HG03045 (cell line): Measurements from ENCODE around the gene IRF9.

Source experiments
- ATAC-seq: cut with Tn5 transposase; IDR thresholded peaks from one replicate; pipeline ENCODE4 v1.9.1; 2021; ENCODE audit warnings: mild to moderate bottlenecking, moderate library complexity; ENCODE audit not compliant: unreplicated experiment

The IRF9 gene

DNA sequence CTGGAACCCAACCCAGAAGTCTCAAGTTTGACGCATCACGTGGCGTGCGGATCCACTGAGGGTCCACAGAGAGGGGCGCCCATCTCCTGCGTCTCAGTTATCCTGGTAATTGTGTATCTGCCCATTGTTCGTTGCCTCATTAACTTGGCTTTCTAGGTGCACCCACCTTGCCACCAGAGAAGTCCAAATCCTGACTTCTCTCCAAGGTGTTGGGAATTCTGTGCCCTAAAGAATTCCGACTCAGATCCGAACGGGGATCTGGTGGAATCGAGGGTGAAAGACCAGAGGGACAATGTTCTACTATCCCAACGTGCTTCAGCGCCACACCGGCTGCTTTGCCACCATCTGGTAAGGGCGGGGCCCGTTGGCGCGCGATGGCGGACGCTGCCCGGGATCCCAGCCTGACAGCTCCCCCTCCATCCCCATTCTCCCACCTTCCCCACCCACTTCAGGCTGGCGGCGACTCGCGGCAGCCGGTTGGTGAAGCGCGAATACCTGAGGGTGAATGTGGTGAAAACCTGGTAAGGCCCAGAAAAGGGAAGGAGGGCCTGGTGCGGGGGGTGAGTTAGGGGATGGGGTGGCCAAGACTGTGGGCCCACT, 11.3 kb downstream of the IRF9 start:
- ATAC-seq, result no peak

DNA sequence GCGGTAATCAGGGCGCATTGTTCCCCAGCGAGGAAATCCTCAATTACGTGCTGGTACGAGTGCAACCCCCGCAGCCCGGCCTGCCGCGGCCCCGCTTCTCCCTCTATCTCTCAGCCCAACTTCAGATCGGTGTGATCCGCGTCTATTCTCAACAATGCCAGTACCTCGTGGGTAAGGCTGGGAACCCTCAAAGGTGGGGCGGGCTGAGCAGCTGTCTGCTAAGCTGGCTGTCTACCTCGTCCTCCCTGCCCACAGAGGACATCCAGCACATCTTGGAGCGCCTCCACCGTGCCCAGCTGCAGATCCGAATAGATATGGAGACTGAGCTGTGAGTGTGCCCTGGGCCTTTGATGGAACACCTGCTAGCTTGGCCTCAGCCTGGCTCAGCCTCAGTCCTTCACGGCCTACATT, 11.8 kb downstream of the IRF9 start:
- no peak for ATAC-seq

DNA sequence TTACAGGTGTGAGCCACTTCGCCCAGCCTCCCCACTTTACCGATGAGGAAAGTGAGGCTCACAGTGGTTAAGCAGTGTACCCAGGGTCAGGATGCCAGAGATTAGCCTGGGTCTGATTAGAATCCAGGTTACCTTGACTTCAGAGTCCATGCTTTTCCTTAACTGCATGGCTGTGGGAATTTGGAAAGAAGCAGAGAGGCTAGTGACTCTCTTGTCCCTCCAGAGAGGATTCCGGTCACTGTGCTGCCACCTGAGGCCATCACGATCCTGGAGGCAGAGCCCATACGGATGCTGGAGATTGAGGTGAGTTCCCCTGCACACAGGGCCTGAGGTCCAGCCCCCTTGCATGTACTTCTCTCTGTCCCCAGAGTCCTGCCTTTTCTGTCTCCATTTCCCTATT, 15.5 kb downstream of the IRF9 start:
- no peak for ATAC-seq

DNA sequence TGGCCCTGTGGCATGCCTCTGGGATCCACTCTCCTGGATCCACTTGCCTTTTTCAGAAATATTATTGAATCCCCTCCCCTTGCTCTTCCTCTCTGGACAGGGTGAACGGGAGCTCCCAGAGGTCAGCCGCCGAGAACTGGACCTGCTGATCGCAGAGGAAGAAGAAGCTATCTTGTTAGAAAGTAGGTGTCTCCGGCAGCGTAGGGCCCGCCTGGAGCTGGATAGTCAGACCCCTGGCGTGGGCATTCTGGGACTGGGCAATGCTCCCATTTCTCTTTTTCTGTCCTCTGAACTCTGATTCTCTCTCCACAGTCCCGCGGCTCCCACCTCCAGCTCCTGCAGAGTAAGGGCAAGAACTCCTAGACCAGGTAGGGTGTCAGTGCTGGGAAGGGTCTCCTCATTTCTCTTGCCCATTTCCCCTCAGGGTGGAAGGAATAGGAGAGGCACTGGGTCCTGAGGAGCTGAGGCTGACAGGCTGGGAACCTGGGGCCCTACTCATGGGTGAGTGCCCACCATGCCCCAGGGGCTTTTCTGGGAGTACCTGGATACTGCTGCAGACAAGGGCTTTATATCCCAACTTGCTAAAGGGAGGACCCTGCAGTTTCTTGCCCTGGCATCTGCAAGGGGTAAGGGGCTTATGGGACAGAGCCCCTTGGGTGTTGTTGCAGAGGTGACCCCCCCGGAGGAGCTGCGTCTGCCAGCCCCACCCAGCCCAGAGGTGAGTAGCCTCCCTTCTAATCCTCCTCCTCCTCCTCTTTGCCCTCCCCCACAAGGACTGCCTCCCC, 16.2 kb downstream of the IRF9 start:
- no peak for ATAC-seq

DNA sequence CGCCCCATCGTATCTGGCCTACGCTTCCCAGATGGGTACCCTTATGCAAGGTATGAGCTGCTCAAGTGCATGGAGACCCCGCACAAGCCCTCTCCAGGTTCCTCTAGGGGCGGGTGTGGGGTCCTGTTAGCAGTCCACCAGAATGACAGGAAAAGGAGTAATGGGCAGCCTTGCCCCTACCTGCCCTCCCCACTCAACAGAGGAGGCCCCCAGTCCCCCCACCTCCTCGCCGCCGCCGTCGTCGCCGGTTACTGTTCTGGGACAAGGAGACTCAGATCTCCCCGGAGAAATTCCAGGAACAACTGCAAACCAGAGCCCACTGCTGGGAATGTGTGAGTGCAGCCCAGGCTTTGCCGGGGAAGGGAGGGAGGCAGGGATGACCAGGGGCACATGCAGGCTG, 16.8 kb downstream of the IRF9 start:
- ATAC-seq, result no peak

DNA sequence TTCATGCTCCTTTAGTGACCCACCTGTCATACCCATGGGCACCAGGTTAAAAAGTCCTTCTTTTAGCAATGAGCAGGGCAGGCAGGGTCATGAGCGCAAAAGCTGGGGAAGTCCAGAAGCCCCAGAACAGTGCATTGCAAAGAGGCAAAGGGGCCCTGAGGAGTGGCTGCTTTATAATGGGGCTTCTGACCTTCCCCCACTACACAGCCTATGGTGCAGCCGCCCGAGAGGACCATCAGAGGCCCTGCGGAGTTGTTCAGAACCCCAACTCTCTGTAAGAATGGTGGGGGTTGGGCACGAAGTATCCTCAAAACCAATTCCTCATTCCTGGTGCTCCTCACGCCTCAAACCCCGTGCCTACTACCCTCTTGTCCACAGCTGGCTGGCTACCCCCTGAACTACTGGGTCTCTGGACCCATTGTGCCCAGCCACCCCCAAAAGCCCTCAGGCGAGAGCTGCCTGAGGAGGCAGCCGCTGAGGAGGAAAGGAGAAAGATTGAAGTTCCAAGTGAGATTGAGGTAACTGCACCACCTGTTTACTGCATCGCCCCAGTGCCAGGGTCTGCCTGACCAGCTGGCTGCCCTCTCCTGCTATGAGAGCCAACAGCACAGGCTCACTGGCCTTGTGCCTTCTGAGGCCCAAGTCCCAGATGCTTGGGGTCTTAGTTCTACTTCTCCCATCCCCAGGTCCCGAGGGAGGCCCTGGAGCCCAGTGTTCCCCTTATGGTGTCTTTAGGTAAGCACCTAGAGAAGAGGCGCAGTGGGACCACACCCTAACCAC, 17.5 kb downstream of the IRF9 start:
- no peak for ATAC-seq

DNA sequence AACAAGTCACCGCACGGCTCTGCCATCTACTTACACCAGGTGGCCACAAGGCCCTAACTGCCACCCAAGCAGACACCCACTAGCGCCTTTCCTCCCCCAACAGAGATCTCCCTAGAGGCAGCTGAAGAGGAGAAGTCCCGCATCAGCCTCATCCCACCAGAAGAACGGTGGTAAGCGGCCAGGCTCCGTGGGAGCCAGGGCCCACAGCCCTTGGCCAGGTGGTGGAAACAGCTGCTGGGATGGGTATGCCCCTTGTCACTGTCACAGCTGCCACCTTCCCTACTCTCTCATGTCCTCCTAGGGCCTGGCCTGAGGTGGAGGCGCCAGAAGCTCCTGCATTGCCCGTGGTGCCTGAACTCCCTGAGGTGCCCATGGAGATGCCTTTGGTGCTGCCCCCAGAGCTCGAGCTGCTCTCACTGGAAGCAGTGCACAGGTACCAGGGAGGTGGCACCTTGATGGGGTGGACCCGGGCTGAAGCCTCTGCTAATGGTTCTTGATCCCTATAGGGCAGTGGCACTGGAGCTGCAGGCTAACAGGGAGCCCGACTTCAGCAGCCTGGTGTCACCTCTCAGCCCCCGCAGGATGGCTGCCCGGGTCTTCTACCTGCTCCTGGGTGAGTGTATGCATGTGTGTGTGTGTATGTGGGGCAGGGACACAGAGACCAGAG, 18.4 kb downstream of the IRF9 start:
- ATAC-seq, result no peak

DNA sequence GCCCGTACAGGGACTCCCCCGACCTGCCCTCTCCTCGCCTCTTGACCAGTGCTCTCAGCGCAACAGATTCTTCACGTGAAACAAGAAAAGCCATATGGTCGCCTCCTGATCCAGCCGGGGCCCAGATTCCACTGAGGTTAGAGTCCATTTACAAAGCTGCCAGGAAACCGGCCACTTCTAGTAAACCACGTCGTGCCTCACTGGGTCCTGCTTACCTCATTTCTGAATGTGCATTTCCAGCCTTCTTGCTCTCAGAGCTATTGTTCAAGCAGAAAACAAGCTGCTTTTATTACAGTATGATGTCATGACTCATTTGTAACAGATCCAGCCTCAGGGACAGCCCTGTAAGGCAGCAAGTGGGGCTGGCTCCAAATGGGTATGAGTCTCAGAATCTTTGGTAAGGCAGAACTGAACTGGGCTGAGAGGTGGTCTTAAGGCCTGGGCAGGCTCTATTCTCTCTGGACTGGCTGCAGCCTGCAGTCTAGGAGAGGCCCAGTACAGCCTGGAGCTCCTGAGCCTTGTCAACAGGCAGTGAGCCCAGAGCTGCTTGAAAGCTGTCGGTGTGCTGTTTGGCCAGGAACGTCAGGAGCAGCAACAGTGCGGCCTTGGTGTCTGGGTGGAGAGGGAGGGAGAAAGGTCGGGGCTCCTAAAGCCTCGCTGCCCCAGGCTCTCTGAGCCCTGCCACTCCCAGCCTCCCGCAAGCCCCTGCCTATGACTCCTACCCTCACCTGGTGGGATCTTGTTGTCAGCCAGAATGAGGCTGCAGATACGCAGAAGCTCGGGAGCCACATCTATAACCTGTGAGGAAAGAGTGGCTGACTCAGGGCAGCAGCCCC, 19.1 kb downstream of the IRF9 start:
- no peak for ATAC-seq

DNA sequence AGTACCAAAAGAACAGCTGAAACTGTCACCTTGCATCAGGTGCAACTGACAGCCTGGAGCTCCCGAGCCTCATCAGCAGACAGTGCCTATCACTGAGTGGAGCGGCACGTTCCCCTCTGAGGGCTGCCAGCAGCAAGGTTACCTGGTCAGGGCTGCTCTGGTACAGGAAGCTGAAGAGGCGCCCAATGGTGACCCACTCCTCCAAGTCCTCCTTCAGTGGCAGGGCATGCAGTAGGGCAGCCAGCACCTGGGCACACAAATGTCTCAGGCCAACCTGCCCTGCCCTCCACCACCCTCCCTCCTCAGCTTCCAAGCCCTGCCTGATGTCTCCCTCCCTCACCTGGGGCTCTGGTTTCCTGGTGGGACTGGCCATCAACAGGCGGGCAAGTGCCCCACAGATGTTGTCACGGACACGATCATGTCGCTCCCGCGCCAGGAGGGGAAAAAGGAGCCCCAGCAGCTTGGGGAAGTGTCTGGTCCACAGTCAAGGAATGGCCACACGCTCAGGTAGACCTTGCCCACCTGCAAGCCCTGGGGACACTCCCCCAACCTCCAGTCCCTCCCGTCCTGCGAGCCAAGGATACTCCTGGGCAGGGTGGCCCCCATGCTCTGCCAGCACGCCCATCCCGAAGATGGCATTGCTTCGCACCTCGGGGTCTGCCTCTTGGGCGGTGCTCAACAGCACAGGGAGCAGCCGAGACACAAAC, 20.5 kb downstream of the IRF9 start:
- no peak for ATAC-seq

DNA sequence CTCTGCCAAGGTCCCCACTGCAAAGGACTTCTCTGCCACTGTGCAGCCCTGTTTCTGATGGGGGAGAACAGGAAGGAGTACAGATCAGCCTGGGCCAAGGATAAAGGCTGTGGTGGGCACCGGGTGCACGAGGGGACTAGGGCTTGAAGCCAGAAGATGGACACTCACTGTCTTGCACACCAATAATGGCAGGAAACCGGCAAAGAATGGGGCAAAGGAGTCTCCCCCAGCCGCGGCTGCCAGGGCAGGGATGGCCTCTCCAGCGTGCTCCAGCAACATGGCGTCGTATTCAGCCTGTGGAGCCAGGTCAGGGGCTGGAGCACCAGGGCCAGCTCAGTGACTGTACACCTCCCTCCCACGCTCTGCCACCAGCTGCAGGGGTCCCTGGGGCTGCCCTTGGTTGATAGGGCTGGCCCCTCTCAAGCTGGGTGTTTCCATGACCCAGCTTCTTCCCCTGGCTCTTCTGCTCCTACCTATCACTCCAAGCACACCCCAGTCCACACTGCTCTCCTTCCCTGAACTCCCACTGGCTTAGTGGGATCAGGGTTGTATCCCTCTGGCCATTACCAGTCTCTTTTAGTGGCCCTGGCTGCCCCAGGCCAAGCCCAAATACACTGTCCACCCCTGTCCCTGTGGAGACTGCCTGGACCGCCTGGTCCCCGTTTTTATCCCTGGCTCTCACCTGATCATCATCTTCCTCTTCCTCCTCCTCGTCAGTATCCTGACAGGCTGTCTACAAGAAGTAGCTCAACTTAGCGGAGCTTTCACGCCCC, 21.2 kb downstream of the IRF9 start:
- ATAC-seq, result no peak

DNA sequence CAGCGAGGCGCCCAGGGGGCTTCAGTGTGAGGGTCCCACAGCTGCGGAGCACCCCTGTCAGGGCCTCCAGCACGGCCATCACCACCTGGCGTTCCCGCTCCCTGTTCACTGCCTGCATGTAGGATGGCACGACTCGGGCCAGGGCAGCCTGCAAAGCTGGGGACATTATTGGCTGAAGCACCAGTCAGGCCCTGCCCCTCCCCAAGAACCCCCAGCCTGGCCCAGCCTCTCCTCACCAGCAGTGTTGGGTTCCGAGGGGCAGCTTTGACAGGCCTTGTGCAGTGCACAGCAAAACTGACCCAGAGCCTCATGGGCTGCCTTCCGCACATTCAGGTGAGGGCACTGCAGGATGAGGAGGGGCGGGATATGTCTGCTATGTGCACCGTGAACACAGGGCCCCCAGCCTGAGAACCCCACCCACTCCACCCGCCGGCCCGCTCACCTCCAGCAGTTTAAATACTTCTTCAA, 22.0 kb downstream of the IRF9 start:
- ATAC-seq, result no peak

DNA sequence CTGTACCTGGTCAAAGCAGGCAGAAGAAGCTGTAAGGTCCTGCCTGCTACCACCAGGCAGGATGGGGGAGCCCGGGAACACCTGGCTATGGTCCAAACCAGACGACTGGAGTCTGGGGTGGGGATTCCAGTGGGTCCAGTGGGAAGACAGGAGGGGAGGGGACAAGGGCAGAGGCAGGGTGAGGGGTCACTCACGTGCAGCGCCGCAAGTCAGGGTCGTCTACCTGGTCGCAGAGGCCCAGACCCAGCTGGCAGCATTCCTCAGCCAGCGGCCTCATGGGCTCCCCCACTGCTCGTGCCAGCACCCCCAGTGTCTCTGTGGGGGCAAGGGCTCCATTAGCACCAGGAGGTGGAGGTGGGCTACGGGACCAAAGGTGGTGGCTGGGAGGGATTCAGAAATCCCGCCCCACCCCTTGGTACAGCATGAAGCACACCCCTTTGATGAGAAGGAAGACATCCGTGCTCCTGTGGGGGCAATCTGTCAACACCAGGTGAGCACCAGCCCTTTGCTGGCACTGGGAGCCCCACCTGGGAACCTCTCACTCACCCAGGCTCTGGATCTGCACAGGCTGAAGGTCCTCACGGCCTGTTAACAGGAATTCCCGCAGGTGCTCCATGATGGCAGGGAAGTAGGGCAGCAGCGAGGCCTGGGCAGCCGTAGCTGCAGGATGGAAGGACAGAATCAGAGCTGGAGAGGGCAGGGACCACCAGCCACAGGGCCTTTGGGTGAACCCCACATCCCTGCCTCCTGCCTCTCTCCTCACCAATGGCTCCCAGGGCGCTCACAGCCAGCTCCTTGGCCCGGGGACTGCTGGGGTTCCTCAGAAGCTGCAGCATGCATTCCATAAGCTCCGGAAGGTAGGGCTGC, 23.3 kb downstream of the IRF9 start:
- ATAC-seq, result no peak

DNA sequence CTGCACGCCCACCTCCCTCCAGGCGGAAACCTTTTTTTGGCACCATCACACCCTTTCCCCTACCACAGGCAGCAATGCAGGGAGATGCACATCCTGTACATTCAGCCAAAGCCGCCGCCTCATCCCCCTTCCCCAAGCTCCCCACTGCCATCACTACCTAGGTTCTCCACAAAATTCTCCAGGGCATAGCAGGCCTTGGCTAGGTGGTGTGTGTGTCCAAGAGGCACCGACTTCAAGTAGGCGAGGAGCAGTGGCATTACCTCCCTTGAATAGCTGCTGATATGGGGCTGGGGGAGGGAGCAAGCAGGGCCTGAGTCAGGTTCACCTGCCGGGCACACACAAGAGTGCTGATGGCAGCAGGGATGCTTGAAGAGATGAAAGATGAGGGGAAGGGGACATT, 24.0 kb downstream of the IRF9 start:
- ATAC-seq, result no peak

DNA sequence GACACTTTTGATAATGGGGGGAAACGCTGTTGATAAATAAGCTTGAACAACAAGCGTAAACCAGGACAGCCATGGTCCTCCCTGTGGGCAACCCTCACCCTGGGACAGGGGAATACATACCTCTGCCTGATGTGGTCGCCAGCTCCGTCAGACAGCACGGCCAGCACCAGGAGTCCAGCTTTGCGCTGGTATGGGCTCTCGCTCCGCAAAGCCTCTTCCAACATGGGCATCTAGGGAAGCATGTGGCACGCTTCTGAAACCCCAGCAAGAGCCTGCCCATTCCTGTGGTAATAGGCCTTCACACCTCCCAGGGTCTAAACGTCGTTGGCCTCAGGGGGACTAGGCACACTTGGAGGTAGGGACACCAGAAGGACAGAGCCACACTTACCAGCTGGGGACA, 24.7 kb downstream of the IRF9 start:
- no peak for ATAC-seq

DNA sequence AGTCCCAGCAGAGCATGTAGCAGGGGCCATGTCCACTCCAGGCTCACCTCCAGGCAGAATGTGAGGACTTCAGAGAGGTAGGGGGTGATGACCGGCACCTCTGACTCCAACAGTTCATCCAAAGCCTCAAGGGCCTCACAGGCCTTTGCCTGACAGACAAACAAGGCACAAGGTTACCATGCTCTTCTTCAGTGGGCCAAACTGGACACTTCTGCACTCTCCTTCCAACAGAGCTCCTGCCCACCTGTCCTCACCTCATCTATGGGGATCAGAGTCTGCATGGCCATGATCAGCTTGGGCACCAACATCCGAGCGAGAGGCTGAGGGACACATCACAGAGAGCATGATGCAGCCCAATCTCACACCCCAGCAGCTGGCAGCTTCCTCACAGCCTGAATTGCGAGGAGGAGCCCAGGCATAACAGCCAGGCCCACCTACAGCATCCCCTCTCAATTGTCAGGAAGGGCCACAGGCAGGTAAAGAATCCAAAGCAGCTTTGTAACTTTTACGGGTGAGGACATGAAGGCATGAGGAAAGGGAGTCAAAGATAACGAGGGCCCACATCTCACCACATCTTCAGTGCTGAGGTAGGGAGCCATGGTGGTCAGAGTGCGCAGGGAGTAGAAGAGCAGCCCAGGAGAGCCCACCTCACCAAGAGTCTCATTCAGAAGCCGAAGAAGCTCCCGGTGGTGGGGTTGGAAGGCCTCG, 25.9 kb downstream of the IRF9 start:
- no peak for ATAC-seq

DNA sequence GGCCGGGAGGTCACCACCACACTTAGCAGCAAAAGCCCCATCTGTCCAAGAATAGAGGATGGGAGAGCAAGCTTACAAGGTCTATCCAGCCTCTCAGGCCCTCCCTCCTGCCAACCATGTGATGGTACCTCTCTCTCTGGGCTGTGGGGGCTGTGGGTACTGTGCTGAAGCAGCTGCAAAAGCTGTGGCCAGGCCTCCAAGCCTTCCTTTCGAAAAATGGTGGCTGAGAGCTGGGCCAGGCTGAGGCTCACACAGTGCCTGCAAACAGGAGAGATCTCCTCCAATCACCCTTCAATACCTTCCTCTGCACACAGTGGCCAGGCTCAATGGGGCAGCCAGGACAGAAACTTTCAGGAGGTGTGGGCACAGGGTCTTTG, 26.5 kb downstream of the IRF9 start:
- no peak for ATAC-seq

DNA sequence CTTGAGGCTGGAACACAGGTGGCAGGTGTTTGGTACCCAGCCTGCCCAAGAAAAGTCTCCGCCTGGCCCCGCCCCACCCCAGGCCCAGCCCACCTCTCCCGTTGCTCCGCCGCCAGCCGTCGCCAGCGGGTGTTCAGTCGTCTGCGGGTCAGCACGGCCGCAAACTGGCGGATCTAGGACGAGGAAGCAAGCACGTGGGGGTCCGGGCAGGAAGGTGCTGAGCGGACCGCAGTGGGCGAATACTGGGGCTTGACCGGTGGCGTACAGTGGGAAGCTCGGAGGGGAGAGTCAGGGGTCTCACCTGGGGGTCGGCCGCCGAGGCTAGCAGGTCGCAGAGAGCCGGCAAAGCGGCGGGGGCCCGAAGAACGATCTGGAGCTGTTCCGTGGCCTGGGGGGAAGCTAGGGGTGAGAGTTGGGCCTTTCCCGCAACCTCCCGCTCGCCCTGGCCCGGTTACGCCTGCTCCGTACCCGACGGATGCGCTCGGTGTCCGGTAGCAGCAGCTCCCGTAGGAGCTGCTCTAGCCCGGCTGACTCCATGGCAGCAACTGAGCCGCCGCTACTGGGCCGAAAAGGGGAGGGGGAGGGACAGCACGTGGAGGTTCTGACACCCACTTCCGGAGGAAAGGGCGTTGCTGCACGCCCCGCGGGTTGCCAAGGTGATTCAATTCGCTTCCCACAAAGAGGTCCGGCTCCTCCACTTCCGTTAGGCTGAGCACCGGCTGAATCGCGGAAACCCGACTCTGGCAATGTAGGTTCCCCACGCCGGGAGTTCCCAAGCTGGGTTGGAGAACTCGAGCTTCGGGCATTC, 27.4 kb downstream of the IRF9 start, which contains the start of gene IPO4:
TSS of gene IPO4 (minus strand) at position 566 of the 808 bp plus-strand sequence. CDS start at position 537, 29 bp downstream.
- ATAC-seq, result peak; percentile 83
